ENCODE data around the gene GOLGA6L7.
"Not testable (repeated sequence)": the region's sequence is repeated elsewhere in the genome, so short reads cannot be mapped to it uniquely, and the experiment has no call there.

The GOLGA6L7 gene

GRCh38 chr15:28873006-28873405, 24.6 kb upstream of the GOLGA6L7 start:
- no peak overlapping the region for H3K27ac ChIP-seq (ENCODE audit: insufficient read depth, low read depth, low read length, poor library complexity, severe bottlenecking)
- WGBS, 2 experiments = 94 to 96% methylated on average over 5 of the region's 5 CpGs

DNA sequence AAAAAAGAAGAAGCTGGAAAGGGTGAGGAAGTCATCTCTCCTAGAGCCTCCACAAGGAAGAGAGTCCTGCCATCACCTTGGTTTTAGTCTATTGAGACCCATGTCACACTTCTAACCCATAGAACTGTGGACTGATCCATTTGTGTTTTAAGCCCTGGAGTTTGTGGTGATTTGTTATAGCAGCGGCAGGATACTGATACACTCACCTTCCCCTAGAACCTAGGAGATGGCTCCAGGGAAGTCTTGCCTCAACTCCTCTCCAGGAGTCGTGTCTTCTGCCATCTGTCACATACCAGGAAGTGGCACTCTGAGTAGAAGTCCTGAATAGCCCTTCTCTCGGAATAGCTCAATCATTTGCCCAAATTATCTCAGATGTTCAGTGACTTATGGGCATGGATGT, 22.7 kb upstream of the GOLGA6L7 start:
- Histone ChIP-seq H3K9me3 (ENCODE audit: control insufficient read depth, low read length) (peaks cover 3% of the 10 kb centered on the region), H3K27me3 (ENCODE audit: control insufficient read depth, insufficient read depth, low read length, poor library complexity, severe bottlenecking) (no peaks in the 10 kb centered on the region), H3K4me1 (ENCODE audit: control insufficient read depth, insufficient read depth, low read length) (peaks cover 21% of the 10 kb centered on the region), H3K27ac (ENCODE audit: insufficient read depth, low read depth, low read length, poor library complexity, severe bottlenecking) (no peak overlapping the region), H3K4me3 (ENCODE audit: insufficient read depth, low read depth, low read length) (no peak overlapping the region), H3K36me3 (ENCODE audit: control insufficient read depth, insufficient read depth, low read length) (no peaks in the 10 kb centered on the region)
- WGBS, 2 experiments = 89 to 98% methylated on average over 3 of the region's 3 CpGs

More at GRCh38 chr15:28873006-28873405, 24.6 kb upstream of the GOLGA6L7 start:
- peaks cover 30% of the 10 kb centered on the region for H3K4me1 ChIP-seq (ENCODE audit: control insufficient read depth, insufficient read depth, low read length)
- H3K27me3 ChIP-seq (ENCODE audit: control insufficient read depth, insufficient read depth, low read length, poor library complexity, severe bottlenecking) = no peaks in the 10 kb centered on the region
- no peak overlapping the region for H3K4me3 ChIP-seq (ENCODE audit: insufficient read depth, low read depth, low read length)
- no peaks in the 10 kb centered on the region for H3K36me3 ChIP-seq (ENCODE audit: control insufficient read depth, insufficient read depth, low read length)
- H3K9me3 ChIP-seq (ENCODE audit: control insufficient read depth, low read length) = peaks cover 3% of the 10 kb centered on the region

GRCh38 chr15:28868744-28869345, 20.4 kb upstream of the GOLGA6L7 start:
- peaks cover 10% of the 10 kb centered on the region for H3K4me1 ChIP-seq (ENCODE audit: control insufficient read depth, insufficient read depth, low read length)
- no peak overlapping the region for H3K27ac ChIP-seq (ENCODE audit: insufficient read depth, low read depth, low read length, poor library complexity, severe bottlenecking)
- no peak overlapping the region for H3K4me3 ChIP-seq (ENCODE audit: insufficient read depth, low read depth, low read length)
- peaks cover 3% of the 10 kb centered on the region for H3K9me3 ChIP-seq (ENCODE audit: control insufficient read depth, low read length)
- 95 to 97% methylated on average over 9 of the region's 9 CpGs for WGBS, 2 experiments
- no peaks in the 10 kb centered on the region for H3K27me3 ChIP-seq (ENCODE audit: control insufficient read depth, insufficient read depth, low read length, poor library complexity, severe bottlenecking)
- H3K36me3 ChIP-seq (ENCODE audit: control insufficient read depth, insufficient read depth, low read length) = no peaks in the 10 kb centered on the region

GRCh38 chr15:28861589-28862293, 13.3 kb upstream of the GOLGA6L7 start:
- H3K4me3 ChIP-seq (ENCODE audit: insufficient read depth, low read depth, low read length); H3K27ac ChIP-seq (ENCODE audit: insufficient read depth, low read depth, low read length, poor library complexity, severe bottlenecking); H3K36me3 ChIP-seq (ENCODE audit: control insufficient read depth, insufficient read depth, low read length); H3K27me3 ChIP-seq (ENCODE audit: control insufficient read depth, insufficient read depth, low read length, poor library complexity, severe bottlenecking); H3K4me1 ChIP-seq (ENCODE audit: control insufficient read depth, insufficient read depth, low read length); H3K9me3 ChIP-seq (ENCODE audit: control insufficient read depth, low read length): not testable (repeated sequence)
- WGBS, 2 experiments = 92 to 94% methylated on average over 11 of the region's 11 CpGs

- Histone ChIP-seq H3K9me3 (ENCODE audit: control insufficient read depth, low read length) (no peaks in the 10 kb centered on the region), H3K36me3 (ENCODE audit: control insufficient read depth, insufficient read depth, low read length) (no peaks in the 10 kb centered on the region), H3K27me3 (ENCODE audit: control insufficient read depth, insufficient read depth, low read length, poor library complexity, severe bottlenecking) (no peaks in the 10 kb centered on the region), H3K4me1 (ENCODE audit: control insufficient read depth, insufficient read depth, low read length) (no peaks in the 10 kb centered on the region), H3K4me3 (ENCODE audit: insufficient read depth, low read depth, low read length) (no peak overlapping the region), H3K27ac (ENCODE audit: insufficient read depth, low read depth, low read length, poor library complexity, severe bottlenecking) (no peak overlapping the region)
- WGBS, 2 experiments = 91 to 94% methylated on average over 16 of the region's 16 CpGs
These were observed 12.6 kb upstream of the GOLGA6L7 start for GRCh38 chr15:28861031-28861534.

DNA sequence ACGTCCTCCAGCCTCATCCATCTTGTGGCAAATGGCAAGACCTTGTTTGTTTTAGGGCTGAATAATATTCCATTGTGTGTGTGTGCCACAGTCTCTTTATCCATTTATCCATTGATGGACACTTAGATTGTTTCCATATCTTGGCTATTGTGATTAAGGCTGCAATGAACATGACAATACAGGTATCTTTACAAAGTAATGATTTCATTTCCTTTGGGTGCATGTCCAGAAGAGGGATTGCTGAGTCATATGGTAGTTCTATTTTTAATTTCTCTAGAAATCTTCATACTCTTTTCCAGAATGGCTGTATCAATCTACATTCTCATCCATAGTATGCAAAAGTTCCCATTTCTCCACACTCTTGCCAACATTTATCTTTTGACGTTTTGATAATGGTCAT, 6.1 kb upstream of the GOLGA6L7 start:
- not testable (repeated sequence) for H3K4me1 ChIP-seq (ENCODE audit: control insufficient read depth, insufficient read depth, low read length); H3K27me3 ChIP-seq (ENCODE audit: control insufficient read depth, insufficient read depth, low read length, poor library complexity, severe bottlenecking); H3K9me3 ChIP-seq (ENCODE audit: control insufficient read depth, low read length); H3K4me3 ChIP-seq (ENCODE audit: insufficient read depth, low read depth, low read length); H3K27ac ChIP-seq (ENCODE audit: insufficient read depth, low read depth, low read length, poor library complexity, severe bottlenecking); H3K36me3 ChIP-seq (ENCODE audit: control insufficient read depth, insufficient read depth, low read length)
- WGBS, 2 experiments = 100% methylated on average over 1 of the region's 2 CpGs; no CpG with 5 or more reads in 1 of the 2 experiments

- WGBS, 2 experiments = 20 to 32% methylated on average over 4 to 5 of the region's 5 CpGs
- H3K4me3 ChIP-seq (ENCODE audit: insufficient read depth, low read depth, low read length); H3K4me1 ChIP-seq (ENCODE audit: control insufficient read depth, insufficient read depth, low read length); H3K36me3 ChIP-seq (ENCODE audit: control insufficient read depth, insufficient read depth, low read length); H3K27me3 ChIP-seq (ENCODE audit: control insufficient read depth, insufficient read depth, low read length, poor library complexity, severe bottlenecking); H3K9me3 ChIP-seq (ENCODE audit: control insufficient read depth, low read length); H3K27ac ChIP-seq (ENCODE audit: insufficient read depth, low read depth, low read length, poor library complexity, severe bottlenecking): not testable (repeated sequence)
These were observed 5.2 kb upstream of the GOLGA6L7 start for GRCh38 chr15:28853654-28854053.

DNA sequence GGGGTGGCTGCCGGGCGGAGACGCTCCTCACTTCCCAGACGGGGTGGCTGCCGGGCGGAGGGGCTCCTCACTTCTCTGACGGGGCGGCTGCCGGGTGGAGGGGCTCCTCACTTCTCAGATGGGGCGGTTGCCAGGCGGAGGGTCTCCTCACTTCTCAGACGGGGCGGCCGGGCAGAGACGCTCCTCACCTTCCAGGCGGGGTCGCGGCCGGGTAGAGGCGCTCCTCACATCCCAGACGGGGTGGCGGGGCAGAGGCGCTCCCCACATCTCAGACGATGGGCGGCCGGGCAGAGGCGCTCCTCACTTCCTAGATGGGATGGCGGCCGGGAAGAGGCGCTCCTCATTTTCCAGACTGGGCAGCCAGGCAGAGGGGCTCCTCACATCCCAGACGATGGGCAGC, 1.3 kb upstream of the GOLGA6L7 start:
- H3K9me3 ChIP-seq (ENCODE audit: control insufficient read depth, low read length); H3K4me1 ChIP-seq (ENCODE audit: control insufficient read depth, insufficient read depth, low read length); H3K4me3 ChIP-seq (ENCODE audit: insufficient read depth, low read depth, low read length); H3K27me3 ChIP-seq (ENCODE audit: control insufficient read depth, insufficient read depth, low read length, poor library complexity, severe bottlenecking); H3K36me3 ChIP-seq (ENCODE audit: control insufficient read depth, insufficient read depth, low read length); H3K27ac ChIP-seq (ENCODE audit: insufficient read depth, low read depth, low read length, poor library complexity, severe bottlenecking): not testable (repeated sequence)
- WGBS, 2 experiments = 97% methylated on average over 31 of the region's 31 CpGs

GRCh38 chr15:28849271-28849670, 827 bp upstream of the GOLGA6L7 start:
- H3K4me1 ChIP-seq (ENCODE audit: control insufficient read depth, insufficient read depth, low read length); H3K27ac ChIP-seq (ENCODE audit: insufficient read depth, low read depth, low read length, poor library complexity, severe bottlenecking); H3K4me3 ChIP-seq (ENCODE audit: insufficient read depth, low read depth, low read length); H3K27me3 ChIP-seq (ENCODE audit: control insufficient read depth, insufficient read depth, low read length, poor library complexity, severe bottlenecking); H3K9me3 ChIP-seq (ENCODE audit: control insufficient read depth, low read length); H3K36me3 ChIP-seq (ENCODE audit: control insufficient read depth, insufficient read depth, low read length): not testable (repeated sequence)
- 88 to 98% methylated on average over 9 of the region's 17 CpGs for WGBS, 2 experiments

GRCh38 chr15:28847959-28848358, 485 bp downstream of the GOLGA6L7 start:
- H3K4me1 ChIP-seq (ENCODE audit: control insufficient read depth, insufficient read depth, low read length); H3K27ac ChIP-seq (ENCODE audit: insufficient read depth, low read depth, low read length, poor library complexity, severe bottlenecking); H3K9me3 ChIP-seq (ENCODE audit: control insufficient read depth, low read length); H3K36me3 ChIP-seq (ENCODE audit: control insufficient read depth, insufficient read depth, low read length); H3K27me3 ChIP-seq (ENCODE audit: control insufficient read depth, insufficient read depth, low read length, poor library complexity, severe bottlenecking); H3K4me3 ChIP-seq (ENCODE audit: insufficient read depth, low read depth, low read length): not testable (repeated sequence)
- whole genome bisulfite sequencing, 2 experiments = 95 to 99% methylated on average over 8 to 9 of the region's 9 CpGs
